Keratinocyte (primary cell): ENCODE data around the gene MAN1C1.

Experiments used
- EZH2 ChIP-seq: IDR thresholded peaks from one replicate; pipeline ENCODE4 v1.6.1; 2012; ENCODE audit warnings: inconsistent platforms, mild to moderate bottlenecking, low read length, moderate library complexity
- TF ChIP-seq, protein P1 (sequence below), 3 experiments: IDR thresholded peaks in 1 of 3; conservative IDR thresholded peaks in 1 of 3; optimal IDR thresholded peaks in 1 of 3; 2 replicates in 2 of 3; 3 replicates in 1 of 3; pipeline versions ENCODE3 to v1.5.1; 2011; ENCODE audit warnings: low read length in 3 of 3, mild to moderate bottlenecking in 3 of 3, moderate library complexity in 2 of 3, control low read depth in 1 of 3, inconsistent platforms in 1 of 3; ENCODE audit not compliant: insufficient read depth in 2 of 3; ENCODE audit errors: extremely low read depth in 1 of 3

DNA sequence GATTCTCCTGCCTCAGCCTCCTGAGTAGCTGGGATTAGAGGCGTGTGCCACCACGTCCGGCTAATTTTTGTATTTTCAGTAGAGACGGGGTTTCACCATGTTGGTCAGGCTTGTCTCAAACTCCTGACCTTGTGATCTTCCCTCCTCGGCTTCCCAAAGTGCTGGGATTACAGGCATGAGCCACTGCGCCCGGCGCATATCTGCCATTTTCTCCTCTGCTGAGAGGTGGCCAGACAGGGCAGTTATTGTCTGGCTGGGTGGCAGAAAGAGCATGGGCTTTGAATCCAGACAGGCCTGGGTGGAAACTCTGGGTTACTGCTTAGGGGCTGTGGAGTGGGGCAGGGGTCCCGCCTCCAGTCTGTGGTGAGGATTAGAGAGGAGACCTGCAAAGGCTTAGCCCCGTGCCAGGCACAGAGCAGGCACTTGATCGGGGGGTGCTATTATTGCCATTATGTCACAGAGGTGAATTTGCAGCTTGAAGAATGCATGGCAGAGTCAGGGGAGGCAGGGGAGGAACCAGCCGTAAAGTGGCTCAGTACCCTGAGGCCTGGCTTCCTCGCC is 73.9 kb downstream of the MAN1C1 start:
- no peak for TF ChIP-seq EZH2
- TF ChIP-seq, protein P1, sequence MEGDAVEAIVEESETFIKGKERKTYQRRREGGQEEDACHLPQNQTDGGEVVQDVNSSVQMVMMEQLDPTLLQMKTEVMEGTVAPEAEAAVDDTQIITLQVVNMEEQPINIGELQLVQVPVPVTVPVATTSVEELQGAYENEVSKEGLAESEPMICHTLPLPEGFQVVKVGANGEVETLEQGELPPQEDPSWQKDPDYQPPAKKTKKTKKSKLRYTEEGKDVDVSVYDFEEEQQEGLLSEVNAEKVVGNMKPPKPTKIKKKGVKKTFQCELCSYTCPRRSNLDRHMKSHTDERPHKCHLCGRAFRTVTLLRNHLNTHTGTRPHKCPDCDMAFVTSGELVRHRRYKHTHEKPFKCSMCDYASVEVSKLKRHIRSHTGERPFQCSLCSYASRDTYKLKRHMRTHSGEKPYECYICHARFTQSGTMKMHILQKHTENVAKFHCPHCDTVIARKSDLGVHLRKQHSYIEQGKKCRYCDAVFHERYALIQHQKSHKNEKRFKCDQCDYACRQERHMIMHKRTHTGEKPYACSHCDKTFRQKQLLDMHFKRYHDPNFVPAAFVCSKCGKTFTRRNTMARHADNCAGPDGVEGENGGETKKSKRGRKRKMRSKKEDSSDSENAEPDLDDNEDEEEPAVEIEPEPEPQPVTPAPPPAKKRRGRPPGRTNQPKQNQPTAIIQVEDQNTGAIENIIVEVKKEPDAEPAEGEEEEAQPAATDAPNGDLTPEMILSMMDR (optimal IDR thresholded peaks at IDR 0.05 in 1 of 3, IDR thresholded peaks at IDR 0.05 in 1 of 3, conservative IDR thresholded peaks at IDR 0.05 in 1 of 3; ENCODE audit: extremely low read depth in 1 of 3, insufficient read depth in 2 of 3, low read length in 3 of 3) = no peak
